IPS-18c (cell line): ENCODE results near the gene CHST3.

Experiments
- H3K4me3 ChIP-seq: 2 replicates; pipeline ENCODE4 v1.7.0; 2013; ENCODE audit warnings: low read depth, mild to moderate bottlenecking, low read length, moderate library complexity; ENCODE audit not compliant: insufficient read depth
- H3K9me3 ChIP-seq: one replicate; pipeline ENCODE4 v1.6.1; 2013; ENCODE audit warnings: mild to moderate bottlenecking, low read length, moderate library complexity; ENCODE audit not compliant: control insufficient read depth, insufficient read depth

Gene CHST3

DNA sequence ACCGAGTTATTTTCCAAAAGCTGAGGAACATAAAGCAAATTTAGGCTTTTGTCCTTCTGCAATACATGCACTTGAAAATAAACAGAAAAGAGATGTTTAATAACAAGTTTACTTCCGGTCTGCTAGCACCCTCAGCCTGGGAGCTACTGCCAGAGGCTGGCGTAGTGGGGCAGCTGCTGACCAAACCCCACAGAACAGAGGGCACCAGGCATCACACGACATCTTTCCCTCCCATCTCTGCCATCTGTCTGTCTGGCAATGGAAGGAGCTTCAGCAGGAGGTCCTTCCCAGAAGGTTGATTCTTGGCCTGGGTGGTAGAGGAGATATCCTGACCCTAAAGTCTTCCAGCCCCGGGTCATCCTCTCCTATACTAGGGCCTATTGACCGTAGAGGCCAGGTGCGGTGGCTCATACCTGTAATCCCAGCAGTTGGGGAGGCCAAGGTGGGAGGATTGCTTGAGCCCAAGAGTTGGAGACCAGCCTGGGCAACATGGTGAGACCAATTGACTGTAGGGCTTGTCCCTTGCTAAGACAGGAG, 47.8 kb downstream of the CHST3 start:
- no peaks in the 10 kb centered on the region for H3K9me3 ChIP-seq

DNA sequence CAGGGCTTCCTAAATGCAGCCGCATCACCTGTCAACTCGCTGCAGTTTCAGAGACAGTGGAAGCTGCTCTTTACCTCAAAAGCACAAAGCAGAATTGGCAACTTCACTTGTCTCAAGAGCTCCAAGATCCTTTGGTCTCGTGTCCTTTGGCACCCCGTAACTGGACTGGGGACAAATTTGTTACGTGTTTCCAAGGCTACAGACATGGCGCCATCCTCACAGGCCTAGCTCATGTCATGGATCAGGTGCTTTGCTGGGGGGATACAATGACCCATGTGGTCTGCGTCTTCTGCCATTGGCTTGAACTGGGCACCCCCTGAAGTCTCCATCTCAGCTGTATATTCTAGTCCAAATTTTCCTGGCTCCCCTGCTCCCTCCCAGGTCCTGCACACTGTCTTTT, 48.6 kb downstream of the CHST3 start:
- Histone ChIP-seq H3K9me3 (no peaks in the 10 kb centered on the region), H3K4me3 (no peak overlapping the region)

More for the DNA sequence above, 47.8 kb downstream of the CHST3 start:
- no peak overlapping the region for H3K4me3 ChIP-seq

DNA sequence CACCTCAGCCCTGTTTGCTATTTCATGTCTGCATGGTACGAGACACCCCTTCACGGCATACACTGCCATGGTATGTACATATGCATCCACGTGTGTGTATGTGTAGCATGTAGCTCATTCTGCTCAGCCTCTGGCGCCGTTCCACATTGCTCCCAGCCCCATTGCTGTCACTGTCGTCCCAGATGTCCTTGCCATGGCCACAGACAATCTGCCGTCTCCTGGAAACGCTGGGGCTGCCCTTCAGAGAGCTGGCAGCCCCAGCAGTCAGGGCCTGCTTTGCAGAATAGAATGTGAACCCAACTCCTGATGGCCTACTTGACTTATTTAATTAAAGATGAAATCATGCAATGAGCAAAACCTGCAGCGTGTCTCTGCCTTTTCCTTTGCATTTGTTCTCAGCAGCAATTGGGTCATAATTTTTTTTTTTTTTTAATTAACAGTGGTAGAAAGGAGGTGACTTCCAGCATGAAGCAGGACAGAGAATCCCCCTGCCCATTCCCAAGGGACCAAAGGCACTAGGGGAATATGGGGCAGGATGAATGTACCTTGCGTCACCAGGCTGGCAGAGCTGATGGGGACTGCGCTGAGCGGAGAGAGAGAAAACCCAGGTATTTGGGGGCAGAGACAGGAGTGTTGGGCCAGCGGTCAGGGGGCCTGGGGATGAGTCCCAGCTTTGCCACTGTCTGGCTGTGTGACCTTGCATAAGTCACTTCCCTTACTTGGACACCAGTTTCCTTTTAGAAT, 49.2 kb downstream of the CHST3 start:
- Histone ChIP-seq H3K4me3 (no peak overlapping the region), H3K9me3 (no peaks in the 10 kb centered on the region)

DNA sequence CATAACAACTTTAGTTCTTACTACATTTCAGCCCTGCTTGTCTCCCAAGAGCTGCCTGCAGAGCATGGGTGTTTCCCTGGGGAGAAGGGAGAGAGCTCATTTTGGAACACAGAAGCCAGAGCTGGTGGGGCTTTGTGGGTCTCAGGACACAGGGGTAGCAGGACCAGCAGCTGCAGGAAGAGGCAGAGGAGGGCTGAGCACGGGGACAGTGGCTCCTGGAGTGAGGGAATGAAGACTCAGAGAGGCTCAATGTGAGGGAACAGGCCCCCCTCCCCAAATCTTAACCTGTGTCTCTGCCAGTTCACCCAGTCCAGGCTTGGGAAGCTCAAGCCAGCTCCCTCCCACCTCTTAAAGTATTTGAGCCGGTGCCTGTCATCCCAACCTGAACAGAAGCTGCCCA, 50.0 kb downstream of the CHST3 start:
- H3K9me3 ChIP-seq: no peaks in the 10 kb centered on the region
- no peak overlapping the region for H3K4me3 ChIP-seq

DNA sequence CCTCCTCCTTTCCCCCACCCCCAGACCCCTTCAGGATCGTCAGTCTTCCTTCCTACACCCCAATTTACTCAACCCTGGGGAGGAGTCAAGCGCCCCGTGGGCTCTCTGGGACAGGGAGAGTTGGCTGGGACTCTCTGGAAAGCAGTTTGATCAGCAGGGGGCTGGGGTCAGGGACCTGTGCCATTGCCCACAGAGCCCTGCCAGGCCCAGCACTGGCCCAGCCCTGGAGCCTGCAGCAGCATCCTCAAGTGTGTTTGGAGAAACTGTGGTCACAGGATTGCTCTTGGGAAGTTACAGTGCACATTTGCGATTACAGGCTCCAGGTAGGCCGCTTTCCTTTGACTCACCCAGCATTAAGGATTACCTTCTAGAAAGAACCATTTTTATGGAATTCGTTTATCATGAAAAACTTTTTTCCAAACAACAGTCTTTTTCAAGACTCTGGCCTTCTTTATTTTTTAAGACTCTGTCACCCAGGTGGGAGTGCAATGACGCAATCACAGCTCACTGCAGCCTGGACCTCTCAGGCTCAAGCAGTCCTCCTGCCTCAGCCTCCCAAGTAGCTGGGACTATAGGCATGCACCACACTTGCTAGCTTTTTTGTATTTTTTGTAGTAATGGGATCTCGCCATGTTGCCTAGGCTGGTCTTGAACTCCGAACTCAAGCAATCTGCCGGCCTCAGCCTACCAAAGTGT, 50.7 kb downstream of the CHST3 start:
- H3K9me3 ChIP-seq: no peaks in the 10 kb centered on the region
- H3K4me3 ChIP-seq: no peak overlapping the region

DNA sequence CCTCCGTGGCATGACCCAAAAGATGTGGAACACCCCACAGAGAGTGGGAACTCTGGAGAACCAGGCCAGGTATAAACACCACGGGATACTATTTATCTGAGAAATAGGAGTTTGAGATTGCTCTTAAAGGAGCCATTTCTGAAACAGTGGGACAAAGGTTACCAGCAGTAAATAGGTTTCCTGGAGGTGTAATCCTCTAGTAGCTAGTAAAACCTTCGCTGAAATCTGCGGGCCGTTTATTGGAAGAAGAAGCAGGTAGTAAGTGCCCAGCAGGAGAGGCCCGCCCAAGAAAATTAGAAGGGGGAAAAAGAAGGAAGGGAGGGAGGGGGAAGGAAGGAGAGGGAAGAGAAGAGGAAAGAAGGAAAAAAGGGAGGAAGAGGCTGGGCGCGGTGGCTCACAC, 51.6 kb downstream of the CHST3 start:
- H3K4me3 ChIP-seq: no peak overlapping the region
- H3K9me3 ChIP-seq: no peaks in the 10 kb centered on the region

DNA sequence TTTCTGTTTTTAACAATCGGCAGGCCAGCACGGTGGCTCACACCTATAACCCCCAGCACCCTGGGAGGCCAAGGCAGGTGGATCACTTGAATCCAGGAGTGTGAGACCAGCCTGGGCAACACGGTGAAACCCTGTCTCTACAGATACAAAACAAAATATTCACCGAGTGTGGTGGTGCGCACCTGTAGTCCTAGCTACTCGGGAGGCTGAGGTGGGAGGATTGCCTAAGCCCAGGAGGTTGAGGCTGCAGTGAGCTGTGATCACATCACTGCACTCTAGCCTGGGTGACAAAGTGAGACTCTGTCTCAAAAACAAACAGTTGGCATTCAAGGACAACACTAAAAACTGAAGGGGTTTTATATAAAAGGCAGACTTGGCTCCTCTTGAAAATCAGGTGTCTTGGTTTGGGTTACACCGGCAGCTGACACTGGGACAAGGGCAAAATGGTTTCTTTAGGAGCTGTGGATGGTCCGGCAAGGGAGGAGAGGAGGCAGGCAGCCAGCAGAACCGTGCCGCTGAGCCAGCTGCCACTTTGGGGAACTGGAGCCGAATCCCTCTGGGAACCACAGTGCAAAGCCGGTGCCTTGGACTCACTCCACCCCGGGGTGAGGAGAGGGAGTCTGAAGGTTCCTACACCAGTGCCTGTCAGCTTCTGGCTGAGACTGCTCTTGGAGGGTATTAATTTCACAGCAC, 52.6 kb downstream of the CHST3 start:
- Histone ChIP-seq H3K9me3 (no peaks in the 10 kb centered on the region), H3K4me3 (no peak overlapping the region)

DNA sequence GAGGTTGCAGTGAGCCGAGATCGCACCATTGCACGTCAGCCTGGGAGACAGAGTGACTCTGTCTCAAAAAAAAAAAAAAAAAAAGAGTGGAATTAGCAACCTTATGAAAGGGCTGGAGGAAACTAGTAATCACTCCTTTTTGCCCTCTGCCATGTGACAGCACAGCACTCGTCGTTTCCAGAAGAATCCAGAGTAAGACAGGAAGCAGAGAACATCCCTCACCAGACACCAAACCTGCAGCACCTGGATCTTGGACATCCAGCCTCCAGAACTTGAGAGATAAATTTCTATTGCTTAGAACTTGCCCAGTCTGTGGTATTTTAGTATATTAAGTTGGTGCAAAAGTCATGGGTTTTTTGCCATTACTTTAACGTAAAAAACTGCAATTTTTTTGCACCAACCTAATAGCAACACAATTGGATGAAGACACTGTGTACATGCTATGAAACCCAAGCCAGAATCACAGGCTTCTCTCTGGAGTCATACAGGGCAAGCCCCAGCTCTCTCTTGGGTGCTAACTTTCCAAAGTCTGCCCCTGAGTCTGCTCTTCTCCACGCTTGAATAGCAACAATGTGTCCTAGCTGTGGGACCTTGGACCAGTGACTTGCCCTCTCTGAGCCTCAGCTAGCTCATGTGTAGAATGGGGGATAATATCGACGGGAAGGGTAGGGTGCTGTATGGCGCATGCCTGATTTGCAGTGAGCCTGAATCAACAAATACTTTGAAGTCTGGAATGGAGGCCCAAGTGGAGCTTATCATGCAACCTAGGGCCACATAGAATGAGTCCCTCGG, 55.1 kb downstream of the CHST3 start:
- Histone ChIP-seq H3K9me3 (no peaks in the 10 kb centered on the region), H3K4me3 (no peak overlapping the region)

DNA sequence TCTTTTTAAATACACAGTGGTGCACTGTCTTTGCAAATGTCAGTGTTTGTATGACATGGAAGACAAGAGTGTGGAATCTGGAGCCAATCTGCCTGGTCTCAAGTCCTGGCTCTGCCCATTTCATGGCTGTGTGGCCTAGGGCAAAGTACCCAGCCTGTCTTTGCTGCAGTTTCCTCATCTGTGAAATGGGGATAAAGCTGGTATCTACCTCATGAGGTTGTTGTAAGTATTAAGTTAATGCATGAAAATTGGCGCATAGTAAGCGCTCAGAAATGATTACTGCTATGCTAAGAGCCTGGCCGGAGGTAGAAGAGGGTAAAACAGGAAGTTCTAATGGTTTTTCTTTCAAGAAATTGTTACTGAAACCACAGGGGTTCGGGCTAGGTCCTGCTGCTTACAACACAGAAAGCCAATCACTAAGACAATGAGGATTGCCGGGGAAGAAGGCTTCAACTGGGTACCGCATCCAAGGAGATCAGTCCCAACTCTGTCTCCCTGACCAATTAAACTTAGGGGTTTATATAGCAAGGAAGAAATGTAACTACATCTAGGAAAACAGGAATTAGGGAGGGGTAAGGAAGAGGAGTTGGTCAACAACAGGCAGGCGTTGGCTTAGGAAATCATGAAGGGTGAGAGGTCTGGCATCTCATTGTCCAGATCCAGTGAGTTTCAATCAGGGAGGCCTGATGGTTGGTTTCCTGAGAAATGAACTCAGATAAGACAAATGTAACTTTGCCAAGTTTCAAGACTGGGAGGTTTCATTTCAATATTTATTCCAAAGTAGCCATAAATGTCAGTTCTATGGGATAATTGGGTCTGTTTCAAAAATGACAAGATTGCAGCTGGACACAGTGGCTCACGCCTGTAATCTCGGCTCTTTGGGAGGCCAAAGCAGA, 57.0 kb downstream of the CHST3 start:
- H3K4me3 ChIP-seq: no peak overlapping the region

DNA sequence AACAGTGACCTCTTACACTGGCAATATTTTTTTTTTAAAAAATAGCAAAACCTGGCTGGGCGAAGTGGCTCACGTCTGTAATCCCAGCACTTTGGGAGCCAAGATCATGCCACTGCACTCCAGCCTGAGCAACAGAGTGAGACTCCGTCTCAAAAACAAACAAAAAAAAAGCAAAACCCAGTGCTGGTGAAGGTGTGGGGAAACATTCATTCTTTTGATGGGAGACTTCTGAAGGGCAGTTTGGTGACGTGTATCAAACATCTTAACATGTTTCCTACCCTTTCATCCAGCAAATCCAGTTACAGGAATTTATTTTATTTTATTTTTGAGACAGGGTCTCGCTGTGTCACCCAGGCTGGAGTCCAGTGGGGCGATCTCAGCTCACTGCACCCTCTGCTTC, 58.0 kb downstream of the CHST3 start:
- no peaks in the 10 kb centered on the region for H3K9me3 ChIP-seq
- no peak overlapping the region for H3K4me3 ChIP-seq

More for the DNA sequence above, 57.0 kb downstream of the CHST3 start:
- no peaks in the 10 kb centered on the region for H3K9me3 ChIP-seq

DNA sequence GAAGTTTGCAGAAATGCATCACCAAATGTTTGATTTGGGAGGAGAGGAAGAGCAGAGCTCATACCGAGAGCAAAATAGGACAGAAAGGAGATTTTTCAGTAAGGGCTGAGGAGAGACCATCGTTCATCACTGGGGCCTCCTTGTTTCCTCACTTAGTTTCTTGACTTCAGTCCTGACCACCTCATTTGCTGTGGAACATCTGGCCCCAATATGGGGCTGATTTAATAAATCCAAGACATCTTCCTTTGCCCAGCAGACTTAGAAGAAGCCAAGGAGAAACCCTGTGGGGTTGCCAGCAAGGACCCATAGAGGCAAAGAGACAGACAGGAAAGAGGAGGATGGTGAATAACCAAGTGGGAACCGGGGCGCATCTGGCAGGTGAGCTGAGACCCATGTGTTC, 60.4 kb downstream of the CHST3 start:
- H3K4me3 ChIP-seq: no peak overlapping the region
- no peaks in the 10 kb centered on the region for H3K9me3 ChIP-seq

DNA sequence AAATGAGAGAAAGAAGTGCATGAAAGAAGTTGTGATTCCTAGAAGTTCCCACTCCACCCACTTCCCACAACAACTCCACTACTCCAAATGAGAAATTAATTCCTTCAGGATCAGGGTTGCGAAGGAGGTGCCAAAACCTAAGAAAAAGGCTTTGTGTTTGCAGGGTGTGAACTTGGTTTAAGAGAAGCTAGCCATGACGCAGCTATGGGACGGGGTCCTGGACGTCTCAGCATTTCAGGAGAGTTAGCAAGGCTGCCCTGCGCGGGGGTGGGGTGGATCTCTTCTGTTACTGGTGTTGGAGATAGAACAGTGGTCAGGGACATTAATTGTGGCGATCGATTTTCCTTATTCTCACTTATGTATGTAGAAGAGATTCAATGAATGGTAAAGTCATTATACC, 61.2 kb downstream of the CHST3 start:
- Histone ChIP-seq H3K4me3 (no peak overlapping the region), H3K9me3 (no peaks in the 10 kb centered on the region)

DNA sequence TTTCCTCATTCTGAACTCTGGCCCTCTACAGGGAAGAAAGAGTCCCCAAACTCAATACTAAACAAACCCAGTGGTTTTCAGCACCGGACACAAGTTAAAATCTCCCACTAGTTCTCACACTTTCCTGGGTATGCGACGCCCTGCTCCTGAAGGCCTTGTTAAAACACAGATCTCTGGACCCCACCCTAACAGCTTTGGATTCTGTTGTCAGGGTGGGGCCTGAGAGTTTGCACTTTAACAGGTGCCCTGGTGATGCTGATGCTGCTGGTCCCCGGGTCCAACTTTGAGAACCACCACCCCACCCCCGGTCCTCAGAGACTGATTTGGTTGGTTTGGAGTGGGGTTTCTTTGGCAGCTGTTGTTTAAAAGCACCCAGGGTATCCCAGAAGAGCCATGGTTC, 61.6 kb downstream of the CHST3 start:
- Histone ChIP-seq H3K4me3 (no peak overlapping the region), H3K9me3 (no peaks in the 10 kb centered on the region)

DNA sequence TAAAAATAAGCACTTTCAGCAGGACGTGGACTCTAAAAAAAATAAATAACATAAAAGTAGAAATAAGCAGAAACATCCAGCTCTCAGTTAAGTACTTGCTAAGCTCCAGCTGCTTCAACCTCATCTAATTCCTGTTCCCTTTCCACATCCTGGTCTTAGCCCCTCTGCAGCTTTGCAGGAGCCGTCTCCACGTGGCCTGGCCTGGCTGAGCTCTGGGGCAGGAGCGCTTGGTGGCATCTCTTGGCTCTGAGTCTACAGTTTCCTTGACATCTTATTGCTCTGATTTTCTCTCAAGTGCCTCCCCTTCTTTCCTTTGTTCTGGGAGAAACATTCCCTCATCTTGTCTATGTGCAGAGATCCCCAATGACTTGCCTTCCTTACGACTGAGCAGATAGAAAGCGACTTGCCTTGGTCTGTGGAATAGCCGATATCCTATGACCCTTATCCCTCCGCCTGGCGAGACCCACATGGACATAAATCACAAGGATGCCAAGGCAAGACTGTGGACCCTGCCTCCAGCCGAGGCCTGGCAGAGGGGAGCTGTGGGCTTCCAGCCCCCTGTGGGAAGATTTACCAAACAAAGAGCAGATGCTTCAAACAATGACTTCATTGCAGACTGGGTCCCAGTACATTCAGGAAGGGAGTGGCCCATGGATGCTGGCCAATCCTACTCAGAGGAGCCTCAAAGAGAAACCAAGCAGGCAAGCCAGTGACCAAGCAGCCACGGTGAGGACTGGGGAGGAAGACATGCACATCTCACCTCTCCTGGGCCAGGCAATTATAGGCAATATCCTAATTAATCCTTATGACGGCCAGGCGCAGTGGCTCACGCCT, 62.3 kb downstream of the CHST3 start:
- no peaks in the 10 kb centered on the region for H3K9me3 ChIP-seq
- no peak overlapping the region for H3K4me3 ChIP-seq

DNA sequence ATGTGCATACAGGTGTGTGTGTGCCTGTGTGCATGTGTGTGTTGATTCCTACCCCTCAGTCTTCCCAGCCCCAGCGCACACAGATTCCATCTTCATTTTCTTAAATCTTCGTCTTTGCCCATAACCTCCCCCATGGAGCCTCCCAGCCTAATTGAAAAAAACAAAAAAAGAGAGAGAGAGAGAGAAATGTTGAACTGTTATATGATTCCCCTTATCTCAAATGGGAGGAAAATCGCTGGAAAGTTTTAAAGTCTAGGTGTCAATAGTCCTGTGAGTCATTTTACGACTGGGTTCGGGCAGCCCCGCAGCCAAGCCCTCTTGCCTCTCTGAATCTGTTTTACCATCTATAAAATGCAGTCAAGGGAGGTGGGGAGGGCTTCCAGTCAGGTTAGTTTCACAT, 63.3 kb downstream of the CHST3 start:
- Histone ChIP-seq H3K9me3 (no peaks in the 10 kb centered on the region), H3K4me3 (no peak overlapping the region)

DNA sequence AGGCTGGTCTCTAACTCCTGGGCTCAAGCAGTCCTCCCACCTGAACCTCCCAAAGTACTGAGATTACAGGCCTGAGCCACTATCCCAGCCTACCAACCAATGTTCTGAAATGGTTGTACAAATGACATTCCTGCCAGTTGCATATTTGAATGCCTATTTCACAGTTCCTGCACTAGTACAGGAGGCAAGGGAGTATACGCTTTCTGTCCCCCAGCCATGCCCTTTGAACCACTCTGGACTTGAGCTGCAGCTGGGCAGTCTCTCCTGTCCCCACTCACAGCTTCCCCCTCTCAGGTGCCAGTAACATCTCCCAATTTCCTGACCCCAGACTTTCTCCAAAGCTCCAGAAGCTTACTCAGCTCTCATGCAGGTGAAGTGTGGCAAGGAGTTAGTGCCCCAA, 65.2 kb downstream of the CHST3 start:
- no peak overlapping the region for H3K4me3 ChIP-seq
- H3K9me3 ChIP-seq: no peaks in the 10 kb centered on the region
